SK-N-SH treated with all-trans-retinoic acid at 6 μM for 48 hours (cell line): ENCODE measurements around the gene RACK1.

Experiments used
- ISL1 ChIP-seq: fragments of 250-450 bp; sonication (Bioruptor Pico); IDR thresholded peaks from 2 replicates; pipeline ENCODE4 v2.1.2; 2022; ENCODE audit warnings: mild to moderate bottlenecking, moderate library complexity
- PATZ1 ChIP-seq: fragments of 250-450 bp; sonication (Bioruptor Pico); IDR thresholded peaks from 2 replicates; pipeline ENCODE4 v1.8.0; 2020; ENCODE audit warnings: mild to moderate bottlenecking, moderate library complexity, borderline replicate concordance
- SNAI2 ChIP-seq: fragments of 250-450 bp; sonication (Bioruptor Pico); IDR thresholded peaks from 2 replicates; pipeline ENCODE4 v1.5.0; 2020; ENCODE audit warnings: mild to moderate bottlenecking, moderate library complexity
- ZNF565 ChIP-seq: fragments of 450-650 bp; formaldehyde crosslinking; conservative IDR thresholded peaks from 2 replicates; pipeline ENCODE4 v1.5.0; 2020; ENCODE audit warnings: low read depth, mild to moderate bottlenecking, moderate library complexity

- TF ChIP-seq SNAI2, result no peak
- no peak for TF ChIP-seq PATZ1
- TF ChIP-seq ZNF565, result no peak
- no peak for TF ChIP-seq ISL1 (CRISPR knock-in tag)
These were observed 12.3 kb downstream of the RACK1 start for GRCh38 chr5:181231432-181231831.
